K562 (cell line): ENCODE results near the gene INTS6L. TPM values are rescaled to one million over a fixed set of nuclear protein-coding genes. Genes with fewer than 3 reads are reported as not detected.

ENCODE experiments used
- CLOCK ChIP-seq: fragments of 250-450 bp; sonication (Bioruptor Pico); IDR thresholded peaks from 2 replicates; pipeline ENCODE4 v1.4.0; 2020; ENCODE audit warnings: mild to moderate bottlenecking, moderate library complexity, borderline replicate concordance
- EGR1 ChIP-seq: fragments of 450-650 bp; conservative IDR thresholded peaks from 2 replicates; pipeline ENCODE4 v1.6.1; 2017; ENCODE audit warnings: mild to moderate bottlenecking
- EP300 ChIP-seq: IDR thresholded peaks from 2 replicates; pipeline ENCODE4 v1.6.1; 2012; ENCODE audit warnings: low read length, improper control_type of control experiment
- EP400 ChIP-seq: fragments of 450-650 bp; IDR thresholded peaks from 2 replicates; pipeline ENCODE4 v1.6.1; 2017; ENCODE audit warnings: antibody characterized with exemption, mild to moderate bottlenecking, moderate library complexity
- FOXJ3 ChIP-seq: sonication (generic); formaldehyde crosslinking; IDR thresholded peaks from 2 replicates; pipeline ENCODE4 v1.4.0; 2020; ENCODE audit warnings: mild to moderate bottlenecking, missing genetic modification reagents
- KAT7 ChIP-seq: sonication (generic); formaldehyde crosslinking; IDR thresholded peaks from 2 replicates; pipeline ENCODE4 v1.8.0; 2022; ENCODE audit warnings: missing genetic modification reagents, mild to moderate bottlenecking, borderline replicate concordance
- MAZ ChIP-seq, 2 experiments: fragments of 450-650 bp in 1 of 2; sonication (generic) in 1 of 2; formaldehyde crosslinking; IDR thresholded peaks in 1 of 2; conservative IDR thresholded peaks in 1 of 2; 2 replicates each; pipeline versions ENCODE4 v1.4.0 to v1.5.0; 2020; ENCODE audit warnings: mild to moderate bottlenecking in 1 of 2, missing genetic modification reagents in 1 of 2
- MEF2D ChIP-seq: conservative IDR thresholded peaks from 2 replicates; pipeline ENCODE4 v1.6.1; 2016; ENCODE audit warnings: low read depth, missing genetic modification characterization, missing compliant biosample characterization
- NFE2 ChIP-seq: IDR thresholded peaks from 2 replicates; pipeline ENCODE4 v1.6.1; 2014; ENCODE audit warnings: antibody characterized with exemption, low read depth
- NUFIP1 ChIP-seq: fragments of 450-650 bp; IDR thresholded peaks from 2 replicates; pipeline ENCODE4 v1.6.1; 2018; ENCODE audit not compliant: partially characterized antibody
- PATZ1 ChIP-seq: fragments of 250-450 bp; sonication (Bioruptor Pico); IDR thresholded peaks from 2 replicates; pipeline ENCODE4 v1.5.0; 2020; ENCODE audit warnings: mild to moderate bottlenecking, borderline replicate concordance
- RNF219 ChIP-seq: fragments of 250-450 bp; sonication (Bioruptor Pico); IDR thresholded peaks from 2 replicates; pipeline ENCODE4 v1.5.0; 2022; ENCODE audit warnings: mild to moderate bottlenecking
- SIN3B ChIP-seq: fragments of 450-650 bp; IDR thresholded peaks from 2 replicates; pipeline ENCODE4 v1.6.1; 2017; ENCODE audit warnings: low read depth, mild to moderate bottlenecking, moderate library complexity
- SMAD4 ChIP-seq: fragments of 250-450 bp; sonication (Bioruptor Pico); conservative IDR thresholded peaks from 2 replicates; pipeline ENCODE4 v1.8.0; 2021; ENCODE audit warnings: inconsistent platforms, mild to moderate bottlenecking, moderate library complexity
- TARDBP ChIP-seq: fragments of 450-650 bp; IDR thresholded peaks from 2 replicates; pipeline ENCODE4 v1.6.1; 2016
- TRIM24 ChIP-seq, 2 experiments: fragments of 450-650 bp; IDR thresholded peaks; 2 replicates each; pipeline ENCODE4 v1.6.1; 2016
- ZKSCAN8 ChIP-seq: fragments of 200-800 bp; sonication (Bioruptor generic); IDR thresholded peaks from 2 replicates; pipeline ENCODE4 v1.6.1; 2016; ENCODE audit warnings: missing genetic modification characterization, missing compliant biosample characterization
- ZNF217 ChIP-seq: sonication (generic); formaldehyde crosslinking; IDR thresholded peaks from 2 replicates; pipeline ENCODE4 v1.8.0; 2022; ENCODE audit warnings: mild to moderate bottlenecking, missing genetic modification reagents
- ZNF280A ChIP-seq: fragments of 450-650 bp; IDR thresholded peaks from 2 replicates; pipeline ENCODE4 v1.6.1; 2018; ENCODE audit warnings: mild to moderate bottlenecking, low read depth; ENCODE audit not compliant: partially characterized antibody
- ZZZ3 ChIP-seq: fragments of 450-650 bp; IDR thresholded peaks from 2 replicates; pipeline ENCODE4 v1.6.1; 2016; ENCODE audit warnings: antibody characterized with exemption, mild to moderate bottlenecking, moderate library complexity
- polyA plus RNA-seq, 8 experiments: library from polyadenylated mRNA; depleted of rRNA in 4 of 8; stranded (reverse) in 5 of 8; unstranded in 3 of 8; fragments of >200 nt; fragmentation: Nextera tagmentation in 2 of 8; fragmentation: Illumina TruSeq in 1 of 8; extraction: Ambion mirVana in 2 of 8; extraction: Trizol in 1 of 8; gene quantifications; 2 replicates each; pipeline versions ENCODE4 v1.2.1 to v1.2.3, GENCODE V29; 2011 to 2014; ENCODE audit warnings: inconsistent platforms in 1 of 8, missing spikeins in 1 of 8
- total RNA-seq, 7 experiments: library from RNA; depleted of rRNA in 6 of 7; stranded (reverse); fragments of >200 nt in 6 of 7; fragmentation: Illumina TruSeq in 2 of 7; extraction: Trizol in 2 of 7; gene quantifications; 2 replicates each; pipeline versions ENCODE4 v1.2.1 to v1.2.3, GENCODE V29; 2011 to 2021; ENCODE audit warnings: low replicate concordance in 1 of 7

Gene INTS6L
- total and polyA plus RNA-seq, 9 of the 15 experiments (the other 6 are each of a cell fraction or from before 2014, with no cell fraction given), result 6.1 to 44.9 (median 21.9) TPM

- no peak for TF ChIP-seq PATZ1 (CRISPR knock-in tag)
- TF ChIP-seq EGR1, result 0 out of 2 replicates have a peak, but pooled peaks have one; percentile 3
- TF ChIP-seq SMAD4 (CRISPR knock-in tag), result peak; percentile 58; the same call in 1 of the 2 replicates
- TF ChIP-seq KAT7 (CRISPR knock-in tag), result peak; percentile 79; the same call in 1 of the 2 replicates
- no peak for TF ChIP-seq CLOCK (CRISPR knock-in tag)
- TF ChIP-seq NUFIP1, result no peak
- no peak for TF ChIP-seq RNF219
- TF ChIP-seq ZZZ3, result no peak
- TF ChIP-seq MEF2D (tag), result no peak
- TF ChIP-seq NFE2, result 0 out of 2 replicates have a peak, but pooled peaks have one; percentile 29
- TF ChIP-seq EP400, result peak; percentile 36; the same call in 1 of the 2 replicates
- 0 out of 4 replicates have a peak, but pooled peaks of 1 of the 2 experiments have one; percentile 41 for TF ChIP-seq TRIM24 (IDR thresholded peaks at IDR 0.05)
- TF ChIP-seq ZKSCAN8 (CRISPR knock-in tag), result no peak
- no peak for TF ChIP-seq TARDBP
- no peak for TF ChIP-seq EP300
- no peak for TF ChIP-seq FOXJ3 (CRISPR knock-in tag)
- TF ChIP-seq ZNF280A, result no peak
- no peak for TF ChIP-seq SIN3B
- TF ChIP-seq ZNF217 (CRISPR knock-in tag), result no peak
- TF ChIP-seq MAZ (CRISPR knock-in tag; conservative IDR thresholded peaks at IDR 0.05 in 1 of 2, IDR thresholded peaks at IDR 0.05 in 1 of 2), result peak; percentile 37 to 58; a peak in 2 of 4 replicates
Observed at GRCh38 chrX:135520553-135521404, at the start of gene INTS6L (continued).
